ENCODE measurements around the gene C12orf42.

GRCh38 chr12:103517161-103517560, 21.4 kb upstream of the C12orf42 start:
- TF ChIP-seq CTCF (IDR thresholded peaks at IDR 0.05), result no peak
- no peak for TF ChIP-seq POLR2A (IDR thresholded peaks at IDR 0.05)
- TF ChIP-seq EP300 (IDR thresholded peaks at IDR 0.05), result no peak
- no peak for TF ChIP-seq POLR2AphosphoS5 (IDR thresholded peaks at IDR 0.05)

Measured in upper lobe of left lung (tissue), 4 donors.